Chondrocyte (in vitro differentiated cells): Measurements from ENCODE around the gene CFAP251. TPM values are rescaled to one million over a fixed set of nuclear protein-coding genes. Genes with fewer than 3 reads are reported as not detected.
A peak's percentile ranks its signal among the peaks of the same experiment; 100 is the strongest.
"Not testable (repeated sequence)": the region's sequence is repeated elsewhere in the genome, so short reads cannot be mapped to it uniquely, and the experiment has no call there.

Experiments
- DNase-seq: peaks from one replicate; pipeline ENCODE4 v3.0.0; 2021; ENCODE audit warnings: mixed read lengths, low spot score
- H3K27ac Mint-ChIP-seq: one replicate; pipeline ENCODE4 v1.8.0; 2021; ENCODE audit warnings: mild to moderate bottlenecking, moderate library complexity, mixed read lengths; ENCODE audit not compliant: unreplicated experiment
- H3K27me3 Mint-ChIP-seq: 2 replicates; pipeline ENCODE4 v1.8.0; 2021; ENCODE audit warnings: low read depth, mixed read lengths
- H3K36me3 Mint-ChIP-seq: 2 replicates; pipeline ENCODE4 v1.8.0; 2021; ENCODE audit warnings: low read depth, mixed read lengths
- H3K4me1 Mint-ChIP-seq: 2 replicates; pipeline ENCODE4 v1.8.0; 2021; ENCODE audit warnings: low read depth, mild to moderate bottlenecking, mixed read lengths
- H3K4me3 Mint-ChIP-seq: one replicate; pipeline ENCODE4 v1.8.0; 2021; ENCODE audit warnings: mild to moderate bottlenecking, moderate library complexity, mixed read lengths; ENCODE audit not compliant: unreplicated experiment
- H3K9me3 Mint-ChIP-seq: 2 replicates; pipeline ENCODE4 v1.8.0; 2021; ENCODE audit warnings: low read depth, mixed read lengths
- CTCF ChIP-seq: fragments of 200-600 bp; sonication (generic); IDR thresholded peaks from 2 replicates; pipeline ENCODE4 v1.5.0; 2021; ENCODE audit warnings: antibody characterized with exemption, mild to moderate bottlenecking, moderate library complexity
- total RNA-seq: library from RNA; stranded (reverse); gene quantifications from 3 replicates; pipeline ENCODE4 v1.2.1, GENCODE V29; 2021

CFAP251 gene
- total RNA-seq, 1 donor from 2014 or later, result 4.5 TPM

- no peaks in the 10 kb centered on the region for H3K27me3 Mint-ChIP-seq
- TF ChIP-seq CTCF, result peak; percentile 81
These were observed 29.7 kb upstream of the CFAP251 start, which contains the start of gene PSMD9 for GRCh38 chr12:121888478-121889273. Gene PSMD9 (plus strand): TSS chr12:121888790. CDS start chr12:121888857, 67 bp downstream.

GRCh38 chr12:121889274-121889624 lies 29.1 kb upstream of the CFAP251 start:
- peak; percentile 50 for TF ChIP-seq CTCF
- Mint-ChIP-seq H3K27ac (peak overlapping the region; percentile 99), H3K9me3 (no peaks in the 10 kb centered on the region), H3K36me3 (peaks cover 2% of the 10 kb centered on the region), H3K4me3 (peak overlapping the region; percentile 100), H3K4me1 (peaks cover 44% of the 10 kb centered on the region), H3K27me3 (no peaks in the 10 kb centered on the region)
- DNase-seq, result no peak

More at GRCh38 chr12:121888478-121889273, 29.7 kb upstream of the CFAP251 start, which contains the start of gene PSMD9:
- Mint-ChIP-seq H3K4me1 (peaks cover 38% of the 10 kb centered on the region), H3K36me3 (no peaks in the 10 kb centered on the region), H3K4me3 (peak within 1 kb of the TSS; percentile 100), H3K27ac (peak within 1 kb of the TSS; percentile 99), H3K9me3 (no peaks in the 10 kb centered on the region)
- peak; percentile 99 for DNase-seq

DNA sequence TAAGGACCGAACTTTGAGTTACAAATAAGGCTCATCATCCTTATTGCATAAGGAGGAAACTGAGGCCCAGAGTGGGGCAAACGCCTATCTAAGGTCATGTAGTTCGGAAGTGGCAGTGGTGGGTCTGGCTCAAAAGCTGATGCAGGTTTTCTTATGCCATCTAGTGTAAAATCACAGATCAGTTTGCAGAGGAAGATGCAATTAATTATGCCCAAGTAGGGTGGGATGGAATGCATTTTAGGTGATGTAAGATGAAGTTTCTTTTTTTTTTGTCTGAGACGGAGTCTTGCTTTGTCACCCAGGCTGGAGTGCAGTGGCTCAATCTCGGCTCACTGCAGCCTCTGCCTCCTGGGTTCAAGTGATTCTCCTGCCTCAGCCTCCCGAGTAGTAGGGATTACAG lies 28.7 kb upstream of the CFAP251 start:
- H3K27ac Mint-ChIP-seq, result peak overlapping the region; percentile 99
- not testable (repeated sequence) for H3K27me3 Mint-ChIP-seq, H3K9me3 Mint-ChIP-seq, H3K36me3 Mint-ChIP-seq, DNase-seq
- H3K4me3 Mint-ChIP-seq, result peak overlapping the region; percentile 100
- peaks cover 48% of the 10 kb centered on the region for H3K4me1 Mint-ChIP-seq

- DNase-seq, result no peak
- Mint-ChIP-seq H3K4me3 (no peak overlapping the region), H3K27ac (peak overlapping the region; percentile 86), H3K4me1 (peaks cover 49% of the 10 kb centered on the region), H3K27me3 (no peaks in the 10 kb centered on the region), H3K36me3 (peaks cover 11% of the 10 kb centered on the region), H3K9me3 (no peaks in the 10 kb centered on the region)
- no peak for TF ChIP-seq CTCF
These were observed 25.5 kb upstream of the CFAP251 start for GRCh38 chr12:121892673-121893561.

GRCh38 chr12:121893961-121894460 lies 24.4 kb upstream of the CFAP251 start:
- no peak for DNase-seq
- H3K4me3 Mint-ChIP-seq, result peak overlapping the region; percentile 22
- no peaks in the 10 kb centered on the region for H3K27me3 Mint-ChIP-seq

More at GRCh38 chr12:121893961-121894460, 24.4 kb upstream of the CFAP251 start:
- Mint-ChIP-seq H3K36me3 (peaks cover 12% of the 10 kb centered on the region), H3K27ac (peak overlapping the region; percentile 86), H3K4me1 (peaks cover 44% of the 10 kb centered on the region), H3K9me3 (no peaks in the 10 kb centered on the region)
- TF ChIP-seq CTCF, result no peak
